Transverse colon (tissue), 4 donors: ENCODE results near the gene DOCK2. TPM values are rescaled to one million over a fixed set of nuclear protein-coding genes. Genes with fewer than 3 reads are reported as not detected.

ENCODE experiments used
- DNase-seq: peaks from one replicate; pipeline ENCODE4 v3.0.0-alpha.2; 2019
- H3K27ac ChIP-seq, 4 donors: fragments of 200-600 bp; sonication (generic); 2 replicates each; pipeline ENCODE4 v1.5.1; 2016 to 2018; ENCODE audit warnings: inconsistent platforms in 4 of 4
- H3K27me3 ChIP-seq: fragments of 200-600 bp; sonication (generic); 2 replicates; pipeline ENCODE4 v1.5.1; 2017; ENCODE audit warnings: inconsistent platforms
- H3K36me3 ChIP-seq, 4 donors: fragments of 200-600 bp; sonication (generic); 2 replicates each; pipeline ENCODE4 v1.5.1; 2017 to 2019; ENCODE audit warnings: inconsistent platforms in 4 of 4
- H3K4me1 ChIP-seq, 4 donors: fragments of 200-600 bp; sonication (generic); 2 replicates each; pipeline ENCODE4 v1.5.1; 2017 to 2020; ENCODE audit warnings: inconsistent platforms in 4 of 4
- H3K4me3 ChIP-seq, 4 donors: fragments of 200-600 bp; sonication (generic); 1 replicate in 1 of 4; 2 replicates in 3 of 4; pipeline versions ENCODE4 v1.5.1 to v1.6.1; 2017 to 2019; ENCODE audit warnings: inconsistent platforms in 4 of 4
- H3K9me3 ChIP-seq, 2 donors: fragments of 200-600 bp; sonication (generic); 2 replicates each; pipeline ENCODE4 v1.5.1; 2017 to 2019; ENCODE audit warnings: inconsistent platforms in 2 of 2
- EP300 ChIP-seq: sonication (generic); formaldehyde crosslinking; IDR thresholded peaks from one replicate; pipeline ENCODE4 v1.6.1; 2017; ENCODE audit warnings: antibody characterized with exemption, low read depth
- POLR2A ChIP-seq: fragments of 450-650 bp; IDR thresholded peaks from one replicate; pipeline ENCODE4 v1.6.1; 2016; ENCODE audit warnings: antibody characterized with exemption, mild to moderate bottlenecking, moderate library complexity
- POLR2AphosphoS5 ChIP-seq, 3 donors: sonication (generic); formaldehyde crosslinking; IDR thresholded peaks; one replicate each; pipeline ENCODE4 v1.6.1; 2016; ENCODE audit warnings: antibody characterized with exemption in 3 of 3
- WGBS, 2 donors: methylation state at CpG; one replicate each; pipeline ENCODE4 v1.1.5; 2018; ENCODE audit warnings: low coverage in 1 of 2; 5-methylcytosine and 5-hydroxymethylcytosine counted together
- in situ Hi-C, 4 donors: fragments of 200-750 bp; cut with MboI; loops; one replicate each; pipeline versions ENCODE4 v1.15.0 to v1.15.1; 2017; ENCODE audit warnings: low sequenced_read_pairs in 3 of 4, low pct_ligation_motif_present in 1 of 4, low pct_unique_long_range_greater_than_20kb in 1 of 4
- intact Hi-C: fragments of 100-400 bp; cut with DNase I; formaldehyde crosslinking; loops from one replicate; pipeline ENCODE4 v1.15.1; 2023; ENCODE audit warnings: low total_unique reads
- total RNA-seq, 4 donors: library from RNA; depleted of rRNA; stranded (reverse); fragments of >200 nt; gene quantifications; one replicate each; pipeline ENCODE4 v1.1.0, GENCODE V29; 2016
- TF ChIP-seq, protein P1 (sequence below), 5 experiments: fragments of 200-600 bp in 3 of 5; fragments of 450-650 bp in 2 of 5; sonication (generic) in 3 of 5; IDR thresholded peaks; 1 replicate in 2 of 5; 2 replicates in 3 of 5; pipeline ENCODE4 v1.5.1; 2016 to 2017; ENCODE audit warnings: antibody characterized with exemption in 5 of 5, inconsistent platforms in 3 of 5, mild to moderate bottlenecking in 2 of 5, moderate library complexity in 1 of 5

Gene DOCK2
- total RNA-seq, 4 donors from 2014 or later: 8.3 to 24.0 (median 14.3) TPM

- H3K27me3 ChIP-seq: no peaks in the 10 kb centered on the region
- WGBS, 2 donors: 87% methylated on average over 3 of the region's 3 CpGs; no CpG with 5 or more reads in 1 of the 2 donors
- H3K27ac ChIP-seq: no peak overlapping the region
- no peak overlapping the region for H3K4me3 ChIP-seq
- no peak for DNase-seq
- in situ Hi-C loops: no loop called here
- intact Hi-C loops: no loop called here
- TF ChIP-seq POLR2AphosphoS5 (IDR thresholded peaks at IDR 0.05) (no peak), EP300 (no peak)
- TF ChIP-seq, protein P1, sequence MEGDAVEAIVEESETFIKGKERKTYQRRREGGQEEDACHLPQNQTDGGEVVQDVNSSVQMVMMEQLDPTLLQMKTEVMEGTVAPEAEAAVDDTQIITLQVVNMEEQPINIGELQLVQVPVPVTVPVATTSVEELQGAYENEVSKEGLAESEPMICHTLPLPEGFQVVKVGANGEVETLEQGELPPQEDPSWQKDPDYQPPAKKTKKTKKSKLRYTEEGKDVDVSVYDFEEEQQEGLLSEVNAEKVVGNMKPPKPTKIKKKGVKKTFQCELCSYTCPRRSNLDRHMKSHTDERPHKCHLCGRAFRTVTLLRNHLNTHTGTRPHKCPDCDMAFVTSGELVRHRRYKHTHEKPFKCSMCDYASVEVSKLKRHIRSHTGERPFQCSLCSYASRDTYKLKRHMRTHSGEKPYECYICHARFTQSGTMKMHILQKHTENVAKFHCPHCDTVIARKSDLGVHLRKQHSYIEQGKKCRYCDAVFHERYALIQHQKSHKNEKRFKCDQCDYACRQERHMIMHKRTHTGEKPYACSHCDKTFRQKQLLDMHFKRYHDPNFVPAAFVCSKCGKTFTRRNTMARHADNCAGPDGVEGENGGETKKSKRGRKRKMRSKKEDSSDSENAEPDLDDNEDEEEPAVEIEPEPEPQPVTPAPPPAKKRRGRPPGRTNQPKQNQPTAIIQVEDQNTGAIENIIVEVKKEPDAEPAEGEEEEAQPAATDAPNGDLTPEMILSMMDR (IDR thresholded peaks at IDR 0.05): no peak
- H3K9me3 ChIP-seq: peaks cover 0 to 5% of the 10 kb centered on the region in 2 donors
- no peaks in the 10 kb centered on the region for H3K4me1 ChIP-seq
- no peaks in the 10 kb centered on the region for H3K36me3 ChIP-seq
Measured at GRCh38 chr5:169848271-169848670, 211.2 kb downstream of the DOCK2 start.

GRCh38 chr5:169848792-169849191, 211.7 kb downstream of the DOCK2 start:
- no peaks in the 10 kb centered on the region for H3K4me1 ChIP-seq
- no peak overlapping the region for H3K27ac ChIP-seq
- no peak overlapping the region for H3K4me3 ChIP-seq
- DNase-seq: no peak
- in situ Hi-C loops (no loop called here), intact Hi-C loops (no loop called here)
- peaks cover 0 to 5% of the 10 kb centered on the region in 2 donors for H3K9me3 ChIP-seq
- no peaks in the 10 kb centered on the region for H3K27me3 ChIP-seq
- no peak for TF ChIP-seq POLR2AphosphoS5 (IDR thresholded peaks at IDR 0.05)
- TF ChIP-seq EP300: no peak
- TF ChIP-seq, protein P1 (IDR thresholded peaks at IDR 0.05): no peak
- no peak for TF ChIP-seq POLR2A
- H3K36me3 ChIP-seq: no peaks in the 10 kb centered on the region
- WGBS, 2 donors: 53% methylated on average over 2 of the region's 2 CpGs; no CpG with 5 or more reads in 1 of the 2 donors

- intact Hi-C loops: no loop called here
- H3K36me3 ChIP-seq: no peaks in the 10 kb centered on the region
- no peak overlapping the region for H3K27ac ChIP-seq
- in situ Hi-C loops: no loop called here
- DNase-seq: no peak
- TF ChIP-seq POLR2A (no peak), POLR2AphosphoS5 (IDR thresholded peaks at IDR 0.05) (no peak), EP300 (no peak)
- TF ChIP-seq, protein P1 (IDR thresholded peaks at IDR 0.05): no peak
- peaks cover 0 to 5% of the 10 kb centered on the region in 2 donors for H3K9me3 ChIP-seq
- H3K27me3 ChIP-seq: no peaks in the 10 kb centered on the region
- 93 to 100% methylated on average over 2 of the region's 2 CpGs for WGBS, 2 donors
- H3K4me3 ChIP-seq: no peak overlapping the region
- no peaks in the 10 kb centered on the region for H3K4me1 ChIP-seq
Measured at GRCh38 chr5:169850409-169850808, 213.3 kb downstream of the DOCK2 start.

DNA sequence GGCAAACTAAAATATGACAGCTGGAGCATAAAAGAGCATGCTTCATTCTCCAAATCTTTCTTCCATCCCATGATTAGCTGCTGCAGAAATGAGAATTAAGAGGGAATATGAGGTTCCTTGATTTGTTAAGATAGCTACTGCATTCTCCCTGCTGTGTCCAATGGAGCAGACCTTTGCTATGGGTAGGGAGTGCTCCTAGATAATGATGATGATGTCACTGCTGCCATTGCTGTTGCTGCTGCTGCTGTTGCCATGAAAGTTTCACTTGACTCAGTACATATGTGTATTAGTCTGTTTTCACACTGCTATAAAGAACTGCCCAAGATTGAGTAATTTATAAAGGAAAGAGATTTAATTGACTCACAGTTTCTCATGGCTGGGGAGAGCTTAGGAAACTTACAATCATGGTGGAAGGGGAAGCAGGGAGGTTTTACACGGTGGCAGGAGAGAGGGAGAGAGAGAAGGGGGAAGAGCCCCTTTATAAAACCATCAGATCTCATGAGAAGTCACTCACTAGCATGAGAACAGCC, 214.3 kb downstream of the DOCK2 start:
- no peaks in the 10 kb centered on the region for H3K4me1 ChIP-seq
- in situ Hi-C loops: no loop called here
- no peak for TF ChIP-seq EP300
- H3K27me3 ChIP-seq: no peaks in the 10 kb centered on the region
- WGBS, 2 donors: 77% methylated on average over 1 of the region's 1 CpG; no CpG with 5 or more reads in 1 of the 2 donors
- intact Hi-C loops: no loop called here
- H3K36me3 ChIP-seq: no peaks in the 10 kb centered on the region
- H3K27ac ChIP-seq: no peak overlapping the region
- no peak overlapping the region for H3K4me3 ChIP-seq
- peaks cover 0 to 5% of the 10 kb centered on the region in 2 donors for H3K9me3 ChIP-seq
- DNase-seq: no peak

DNA sequence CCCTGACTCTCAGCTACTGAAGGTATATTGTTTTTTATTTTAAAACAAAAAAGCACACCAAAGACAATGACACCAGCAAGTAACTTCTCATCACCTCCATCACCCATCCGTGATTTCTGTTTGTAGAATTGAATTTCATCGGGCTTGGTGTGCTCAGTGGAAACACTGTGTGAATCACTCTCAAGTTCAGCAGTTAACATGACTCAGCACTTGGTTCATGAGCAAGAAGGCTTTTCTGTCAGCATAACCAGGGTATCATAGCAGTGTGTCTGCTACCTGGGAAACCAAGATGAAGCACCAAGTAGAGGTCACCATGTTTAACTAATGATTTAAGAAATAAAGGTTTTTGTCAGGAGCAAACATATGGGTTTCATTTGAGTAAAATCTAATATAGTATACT, 219.5 kb downstream of the DOCK2 start:
- Histone ChIP-seq H3K9me3 (no peaks in the 10 kb centered on the region), H3K4me1 (no peaks in the 10 kb centered on the region), H3K4me3 (no peak overlapping the region), H3K27me3 (no peaks in the 10 kb centered on the region), H3K27ac (no peak overlapping the region), H3K36me3 (no peaks in the 10 kb centered on the region)
- TF ChIP-seq POLR2AphosphoS5 (IDR thresholded peaks at IDR 0.05) (no peak), EP300 (no peak), POLR2A (no peak)
- TF ChIP-seq, protein P1 (IDR thresholded peaks at IDR 0.05): no peak
- in situ Hi-C loops: no loop called here
- WGBS, 2 donors: 73 to 89% methylated on average over 2 of the region's 2 CpGs
- no peak for DNase-seq
- intact Hi-C loops: no loop called here
